GM18511 (cell line): ENCODE data around the gene ATP2A3.

Experiments used
- ATAC-seq: cut with Tn5 transposase; IDR thresholded peaks from one replicate; pipeline ENCODE4 v1.9.1; 2021; ENCODE audit warnings: mild to moderate bottlenecking, moderate library complexity; ENCODE audit not compliant: unreplicated experiment

ATP2A3 gene

GRCh38 chr17:3893720-3894116 is 70.5 kb downstream of the ATP2A3 start:
- ATAC-seq: no peak

GRCh38 chr17:3893003-3893719 is 71.1 kb downstream of the ATP2A3 start, which contains the start of gene CAMKK1:
TSS of gene CAMKK1 (minus strand) at chr17:3893053. CDS start at chr17:3885687, 7,366 bp downstream.
- ATAC-seq: peak; percentile 89

DNA sequence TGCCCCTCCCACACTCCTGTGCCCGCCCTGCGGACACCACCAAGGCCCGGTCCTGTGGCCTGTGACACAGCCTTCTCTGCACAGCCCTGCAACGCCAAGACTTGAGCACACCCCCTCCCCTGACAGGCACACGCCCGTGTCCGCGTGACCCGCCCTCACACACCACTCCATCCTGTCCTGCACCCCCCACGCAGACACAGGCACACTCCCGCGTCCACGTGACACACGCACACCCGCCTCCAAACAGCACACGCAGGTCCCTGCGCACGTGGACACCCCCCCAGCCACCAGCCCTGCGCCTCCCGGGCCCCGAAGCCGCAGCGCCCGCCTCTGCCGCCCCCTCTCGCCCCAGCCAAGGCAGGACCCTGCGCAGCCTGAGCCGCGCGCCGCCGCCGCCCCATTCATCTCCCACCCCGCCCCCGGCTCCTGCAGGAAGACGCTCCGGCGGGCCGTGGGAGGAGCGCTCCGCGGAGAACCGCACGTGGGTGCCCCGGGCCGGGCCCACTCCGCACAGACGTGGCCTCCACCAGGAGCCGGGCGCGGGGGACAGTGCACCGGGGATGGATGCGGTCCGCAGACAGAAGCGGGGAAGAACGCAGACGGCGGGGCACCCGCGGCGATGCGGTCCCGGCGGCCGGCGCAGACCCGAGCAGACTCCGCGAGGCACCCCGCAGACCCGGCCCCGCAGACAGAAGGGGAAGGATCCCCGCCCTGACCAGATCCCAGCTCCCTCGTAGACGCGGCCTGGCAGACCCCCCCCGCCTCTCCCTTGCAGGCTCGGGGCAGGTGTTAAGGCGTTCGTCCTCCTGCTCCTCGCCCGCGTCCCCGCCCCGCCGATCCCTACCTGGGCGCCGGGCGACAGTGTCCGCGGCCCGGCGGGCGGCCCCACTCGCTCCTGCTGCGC is 71.9 kb downstream of the ATP2A3 start:
- peak; percentile 30 for ATAC-seq

- ATAC-seq: no peak
These were observed 72.6 kb downstream of the ATP2A3 start for GRCh38 chr17:3891626-3892094.

GRCh38 chr17:3890878-3891219 is 73.4 kb downstream of the ATP2A3 start:
- no peak for ATAC-seq

- no peak for ATAC-seq
These were observed 74.0 kb downstream of the ATP2A3 start for GRCh38 chr17:3890082-3890877.

- no peak for ATAC-seq
These were observed 74.8 kb downstream of the ATP2A3 start for GRCh38 chr17:3889325-3890012.

- ATAC-seq: no peak
These were observed 75.7 kb downstream of the ATP2A3 start for GRCh38 chr17:3888343-3889171.

GRCh38 chr17:3887804-3888203 is 76.4 kb downstream of the ATP2A3 start:
- ATAC-seq: no peak

DNA sequence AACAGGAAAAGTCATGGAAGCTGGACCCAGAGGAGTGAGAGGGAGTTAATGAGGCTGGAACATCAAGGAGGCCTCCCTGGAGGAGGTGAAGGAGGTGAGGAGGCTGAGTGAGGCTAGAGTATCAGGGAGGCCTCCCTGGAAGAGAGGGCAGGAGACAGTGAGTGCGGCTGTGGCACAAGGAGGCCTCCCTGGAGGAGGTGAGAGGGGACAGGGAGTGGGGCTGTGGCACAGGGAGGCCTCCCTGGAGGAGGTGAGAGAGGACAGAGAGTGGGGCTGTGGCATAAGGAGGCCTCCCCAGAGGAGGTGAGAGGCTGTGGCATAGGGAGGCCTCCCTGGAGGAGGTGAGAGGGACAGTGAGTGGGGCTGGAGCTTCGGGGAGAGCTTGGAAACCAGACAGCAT is 76.8 kb downstream of the ATP2A3 start:
- no peak for ATAC-seq

DNA sequence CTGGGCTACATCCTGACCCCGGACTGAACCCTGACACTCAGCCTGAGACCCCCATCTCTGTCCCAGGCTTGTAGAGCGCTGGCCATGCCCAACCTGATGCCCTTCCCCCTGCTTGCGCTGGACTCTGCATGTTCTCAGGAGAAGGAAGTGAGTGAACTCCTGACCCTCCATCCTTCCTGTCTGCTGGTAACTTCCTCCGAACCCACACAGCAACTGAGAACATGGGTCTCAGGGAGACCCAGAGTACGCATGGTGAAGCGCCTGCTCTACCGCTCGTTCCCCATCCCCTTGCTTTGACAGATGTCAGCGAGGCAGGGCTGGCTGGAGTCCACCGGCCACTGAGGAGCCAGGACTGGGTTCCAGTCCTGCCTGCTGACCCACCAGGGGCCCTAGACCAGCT is 77.5 kb downstream of the ATP2A3 start:
- ATAC-seq: no peak

- no peak for ATAC-seq
These were observed 78.3 kb downstream of the ATP2A3 start for GRCh38 chr17:3885970-3886369.

- ATAC-seq: no peak
These were observed 79.0 kb downstream of the ATP2A3 start for GRCh38 chr17:3885271-3885670.

GRCh38 chr17:3884188-3884587 is 80.0 kb downstream of the ATP2A3 start:
- ATAC-seq: no peak

- ATAC-seq: no peak
These were observed 82.0 kb downstream of the ATP2A3 start for GRCh38 chr17:3882276-3882675.

DNA sequence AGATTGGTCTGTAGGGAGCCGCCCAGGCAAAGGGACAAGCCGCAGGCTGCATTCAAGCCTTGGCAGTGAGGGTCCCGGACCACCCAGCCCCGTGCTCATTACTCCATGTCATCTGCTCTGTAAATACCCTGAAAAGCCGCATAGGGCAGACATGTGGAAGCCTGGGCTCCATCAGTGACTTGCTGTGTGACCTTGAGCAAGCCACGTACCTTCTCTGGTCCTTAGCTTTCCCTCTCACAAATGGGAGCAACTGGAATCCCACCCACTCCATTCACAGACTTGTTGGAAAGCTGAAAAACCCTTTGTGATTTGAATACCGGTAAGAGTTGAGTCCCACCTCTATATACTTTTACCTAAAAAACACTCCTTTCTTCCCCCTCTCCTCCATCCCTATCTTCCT is 83.3 kb downstream of the ATP2A3 start:
- no peak for ATAC-seq

- no peak for ATAC-seq
These were observed 84.4 kb downstream of the ATP2A3 start for GRCh38 chr17:3879591-3880417.

GRCh38 chr17:3879186-3879585 is 85.1 kb downstream of the ATP2A3 start:
- no peak for ATAC-seq

- no peak for ATAC-seq
These were observed 87.0 kb downstream of the ATP2A3 start for GRCh38 chr17:3877220-3877619.
